Measurements from ENCODE around the gene ERLEC1.

- TF ChIP-seq POLR2A (IDR thresholded peaks at IDR 0.05; ENCODE audit: low read depth, low read length) (no peak), POLR2AphosphoS5 (IDR thresholded peaks at IDR 0.05; ENCODE audit: low read depth, low read length) (no peak)
These were observed 4.2 kb upstream of the ERLEC1 start for GRCh38 chr2:53782676-53783075.
